NCI-H2107 treated with DMSO at 0.1 percent for 48 hours (cell line): ENCODE measurements around the gene DNAJC10.
A peak's percentile ranks its signal among the peaks of the same experiment; 100 is the strongest.
"Not testable (repeated sequence)": the region's sequence is repeated elsewhere in the genome, so short reads cannot be mapped to it uniquely, and the experiment has no call there.

ENCODE experiments used
- DNase-seq: peaks from one replicate; lab custom pipeline; 2025; ENCODE audit not compliant: unreplicated experiment; lab: John Stamatoyannopoulos, UW

The DNAJC10 gene

DNA sequence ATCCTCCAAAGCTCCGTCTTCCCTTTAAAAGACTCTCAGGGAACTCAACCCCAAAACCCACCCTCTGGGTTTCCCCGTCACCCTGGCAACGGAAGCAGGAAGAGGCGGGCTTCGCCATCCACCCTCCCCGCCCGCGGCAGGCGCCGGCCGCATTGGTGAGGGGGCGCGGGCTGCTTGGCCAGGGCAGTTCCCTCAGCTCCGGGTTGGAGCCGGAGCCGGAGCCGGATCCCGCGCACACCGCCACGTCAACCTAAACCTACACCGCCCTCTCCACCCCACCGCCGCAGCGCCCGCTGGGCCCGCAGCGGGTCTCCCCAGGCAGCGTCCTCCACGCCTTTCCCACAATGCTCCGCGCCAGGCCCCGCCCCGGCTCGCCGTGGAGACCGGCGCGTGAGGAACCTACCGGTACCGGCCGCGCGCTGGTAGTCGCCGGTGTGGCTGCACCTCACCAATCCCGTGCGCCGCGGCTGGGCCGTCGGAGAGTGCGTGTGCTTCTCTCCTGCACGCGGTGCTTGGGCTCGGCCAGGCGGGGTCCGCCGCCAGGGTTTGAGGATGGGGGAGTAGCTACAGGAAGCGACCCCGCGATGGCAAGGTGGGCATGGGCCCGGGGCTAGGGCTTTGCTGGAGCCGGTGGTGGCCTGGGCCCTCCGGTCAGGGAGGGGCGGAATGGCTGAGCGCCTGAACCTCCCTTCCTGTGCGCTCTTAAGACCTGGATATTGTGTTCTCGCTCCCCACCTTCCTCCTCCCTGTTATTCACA is at the start of gene DNAJC10:
DNAJC10 (plus strand) TSS at position 366 of the 758 bp plus-strand sequence. CDS start 1,830 bp downstream, outside the sequence.
- DNase-seq = peak; percentile 84

GRCh38 chr2:182666674-182667314 is 49.3 kb upstream of the DNAJC10 start:
- peak; percentile 16 for DNase-seq

DNA sequence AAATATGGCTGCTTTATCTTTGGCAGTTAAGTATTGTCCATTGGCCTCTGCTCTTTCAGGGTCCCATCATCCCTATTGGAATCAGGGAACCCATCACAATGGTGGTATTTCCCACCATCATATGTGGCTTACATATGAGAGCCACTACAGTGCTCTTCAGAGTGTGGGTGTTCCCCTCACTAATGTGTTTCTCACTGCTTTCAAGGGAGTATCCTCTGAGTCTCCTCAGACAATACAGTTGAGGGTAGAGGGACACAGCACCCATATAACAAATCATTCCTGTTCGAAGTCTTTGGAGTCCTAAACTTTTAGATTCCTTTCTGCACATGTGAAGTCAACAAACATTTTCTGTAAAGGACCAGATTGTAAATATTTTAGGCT is 48.8 kb upstream of the DNAJC10 start:
- DNase-seq = no peak

GRCh38 chr2:182668671-182669070 is 47.4 kb upstream of the DNAJC10 start:
- peak; percentile 96 for DNase-seq

GRCh38 chr2:182672466-182673165 is 43.4 kb upstream of the DNAJC10 start:
- DNase-seq = no peak

DNA sequence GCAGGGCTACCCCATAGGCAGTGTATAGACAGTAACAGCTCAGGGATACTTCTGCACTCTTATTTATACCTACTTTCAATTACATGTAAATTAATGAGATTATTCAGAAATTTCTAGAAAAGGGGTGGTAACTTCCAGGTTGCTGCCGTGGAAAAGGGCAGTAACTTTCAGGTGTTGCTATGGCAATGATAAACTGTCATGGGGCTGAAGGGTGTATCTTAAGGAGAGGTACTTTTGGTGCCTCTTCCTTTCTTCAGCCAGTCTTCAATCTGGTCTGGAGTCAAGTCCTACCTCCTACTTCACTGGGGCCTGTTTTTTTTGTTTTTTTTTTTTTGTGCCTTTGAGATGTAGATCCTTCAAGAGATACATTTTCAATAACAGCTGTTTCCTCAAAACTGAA is 35.2 kb upstream of the DNAJC10 start:
- DNase-seq = no peak

- DNase-seq = no peak
Measured at GRCh38 chr2:182682210-182682609, 33.8 kb upstream of the DNAJC10 start.

DNA sequence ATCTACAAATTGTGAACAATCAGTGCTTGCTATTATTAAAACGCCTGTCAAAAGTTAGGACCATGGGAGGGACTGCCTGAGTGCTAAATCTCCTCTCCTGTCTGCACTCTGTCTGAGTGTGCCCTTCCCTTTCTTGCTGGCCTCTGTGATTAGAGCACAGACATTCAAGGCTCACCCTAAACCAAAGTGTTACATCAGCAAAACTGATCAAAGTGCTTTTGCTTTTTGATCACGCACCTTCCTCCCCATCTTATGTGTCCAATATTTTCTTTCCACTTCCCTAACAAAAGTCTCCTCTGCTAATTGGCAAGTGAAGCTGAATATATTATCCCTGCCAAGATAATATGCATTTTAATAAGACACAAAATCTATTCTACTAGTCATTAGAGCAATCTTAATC is 30.5 kb upstream of the DNAJC10 start:
- DNase-seq = no peak

GRCh38 chr2:182686763-182687162 is 29.3 kb upstream of the DNAJC10 start:
- DNase-seq = not testable (repeated sequence)

- peak; percentile 78 for DNase-seq
Measured at GRCh38 chr2:182694189-182694588, 21.9 kb upstream of the DNAJC10 start.

- DNase-seq = no peak
Measured at GRCh38 chr2:182695776-182696175, 20.3 kb upstream of the DNAJC10 start.

DNA sequence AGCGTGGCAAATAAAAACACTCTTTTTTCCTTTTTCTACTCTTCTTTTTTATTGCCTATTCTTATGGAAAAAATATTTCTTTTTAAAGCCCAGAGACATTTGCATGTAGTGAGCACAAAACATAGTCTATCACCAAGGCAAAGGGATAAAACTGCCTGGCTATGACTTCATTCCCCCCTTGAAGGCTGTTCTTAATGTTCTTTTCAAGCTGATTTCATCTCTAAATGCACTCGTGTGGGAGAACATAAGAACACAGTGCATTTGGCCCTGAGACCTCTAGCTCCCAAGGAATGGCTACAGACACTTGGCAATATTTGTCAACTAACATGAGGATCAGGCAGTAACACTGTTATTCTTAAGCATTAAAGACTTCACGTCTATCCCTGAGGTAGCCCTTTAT is 17.4 kb upstream of the DNAJC10 start:
- no peak for DNase-seq

- no peak for DNase-seq
Measured at GRCh38 chr2:182705761-182706160, 10.3 kb upstream of the DNAJC10 start.

GRCh38 chr2:182706751-182707150 is 9.3 kb upstream of the DNAJC10 start:
- DNase-seq = no peak

DNA sequence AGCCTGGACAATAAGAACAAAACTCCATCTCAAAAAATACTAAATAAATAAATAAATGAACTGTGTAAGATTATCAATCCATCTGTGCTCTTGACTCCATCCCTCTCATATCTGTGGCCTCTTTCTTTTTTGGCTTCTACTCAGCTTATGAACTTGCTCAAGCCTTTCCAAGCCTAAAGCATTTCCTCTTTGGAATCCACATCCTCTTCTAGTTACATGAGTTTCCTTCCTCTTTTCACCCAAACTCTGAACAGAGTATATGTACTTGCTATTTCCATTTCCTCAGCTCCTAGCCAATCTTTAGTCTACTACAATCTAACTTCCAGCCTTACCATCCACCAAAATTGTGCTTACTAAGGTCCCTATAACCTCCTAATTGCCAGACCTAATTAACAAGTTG is 2.5 kb upstream of the DNAJC10 start:
- no peak for DNase-seq

GRCh38 chr2:182715121-182715891 is 751 bp upstream of the DNAJC10 start:
- peak; percentile 33 for DNase-seq

DNA sequence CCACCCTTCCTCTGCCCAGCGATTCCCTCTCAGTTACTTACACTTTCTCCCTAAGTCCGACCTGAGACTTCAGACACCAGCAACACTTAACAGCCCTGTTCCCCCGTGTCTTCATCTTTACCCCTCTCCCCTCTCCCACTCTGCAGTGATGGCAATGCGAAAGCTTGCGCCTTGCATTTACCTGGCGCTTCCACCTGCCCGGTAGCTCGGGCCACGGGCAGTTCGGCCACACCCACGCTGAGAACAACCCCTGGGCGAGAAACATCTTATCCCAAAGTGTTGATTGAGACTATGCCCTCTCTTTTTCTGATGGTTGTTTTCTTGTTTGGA is 558 bp downstream of the DNAJC10 start:
- peak; percentile 34 for DNase-seq

DNA sequence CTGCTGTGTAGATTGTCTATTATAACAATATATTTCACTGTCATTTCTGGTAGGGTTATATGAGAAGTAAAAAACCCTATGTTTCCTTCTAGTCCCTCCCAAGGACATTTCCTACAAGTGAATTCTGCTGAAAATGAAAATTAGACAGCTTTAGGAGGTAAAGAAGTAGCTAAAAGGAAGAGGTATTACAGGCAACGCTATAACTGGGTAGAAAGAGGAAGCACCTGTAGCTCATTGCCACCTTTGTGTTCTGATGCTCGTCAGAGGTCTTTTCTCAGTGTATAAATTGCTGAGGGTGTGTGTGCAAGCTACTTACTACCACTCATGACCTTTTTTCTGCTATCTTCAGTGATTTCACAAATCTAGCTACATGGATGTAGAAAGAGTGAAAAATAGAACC is 1.4 kb downstream of the DNAJC10 start:
- peak; percentile 46 for DNase-seq

GRCh38 chr2:182717816-182718215 is 1.8 kb downstream of the DNAJC10 start:
- no peak for DNase-seq

- no peak for DNase-seq
Measured at GRCh38 chr2:182718459-182718858, 2.4 kb downstream of the DNAJC10 start.

DNA sequence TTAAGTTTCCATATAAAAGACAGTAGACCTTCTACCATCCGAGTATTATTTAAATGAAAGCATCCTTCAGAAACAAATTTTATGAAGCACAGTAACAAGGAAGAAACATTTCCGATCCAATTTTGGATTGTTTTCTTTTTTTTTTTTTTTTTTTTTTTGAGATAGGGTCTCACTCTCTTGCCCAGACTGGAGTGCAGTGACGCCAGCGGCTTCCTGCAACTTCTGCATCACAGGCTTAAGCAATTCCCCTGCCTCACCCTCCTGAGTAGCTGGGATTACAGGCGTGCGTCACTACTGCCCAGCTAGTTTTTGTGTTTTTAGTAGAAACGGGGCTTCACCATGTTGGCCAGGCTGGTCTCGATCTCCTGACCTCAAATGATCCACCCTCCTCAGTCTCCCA is 3.1 kb downstream of the DNAJC10 start:
- DNase-seq = not testable (repeated sequence)
